Activated CD4-positive, alpha-beta T cell treated with anti-CD3 and anti-CD28 coated beads for 36 hours (primary cell): ENCODE measurements around the gene RPGRIP1L. TPM values are rescaled to one million over a fixed set of nuclear protein-coding genes. Genes with fewer than 3 reads are reported as not detected.

Experiments
- ATAC-seq: fragments of 200-7000 bp; cut with Tn5 transposase; one replicate; pipeline ENCODE4 v1.10.0; 2021; ENCODE audit warnings: mild to moderate bottlenecking, moderate library complexity
- CTCF ChIA-PET: fragments of 350-600 bp; sonication (Branson Sonifier 250); formaldehyde crosslinking; loops from one replicate; lab custom pipeline; 2021; ENCODE audit warnings: antibody characterized with exemption; lab: Charles Lee
- POLR2A ChIA-PET: fragments of 350-600 bp; sonication (Branson Sonifier 250); formaldehyde crosslinking; loops from one replicate; lab custom pipeline; 2021; ENCODE audit warnings: antibody characterized with exemption, inconsistent platforms; lab: Charles Lee
- DNase-seq: peaks from one replicate; pipeline ENCODE4 v3.0.0-alpha.2; 2020
- H3K27ac Mint-ChIP-seq: one replicate; pipeline ENCODE4 v1.8.0; 2021; ENCODE audit warnings: mixed read lengths
- H3K27me3 Mint-ChIP-seq: one replicate; pipeline ENCODE4 v1.8.0; 2021; ENCODE audit warnings: mixed read lengths
- H3K36me3 Mint-ChIP-seq: one replicate; pipeline ENCODE4 v1.8.0; 2021; ENCODE audit warnings: low read depth, mixed read lengths
- H3K4me1 Mint-ChIP-seq: one replicate; pipeline ENCODE4 v1.8.0; 2021; ENCODE audit warnings: mixed read lengths
- H3K4me3 Mint-ChIP-seq: one replicate; pipeline ENCODE4 v1.8.0; 2021; ENCODE audit warnings: mild to moderate bottlenecking, moderate library complexity, mixed read lengths
- H3K9me3 Mint-ChIP-seq: one replicate; pipeline ENCODE4 v1.8.0; 2021; ENCODE audit warnings: low read depth, mixed read lengths
- intact Hi-C, 2 experiments: fragments of 100-400 bp; cut with DNase I in 1 of 2; cut with micrococcal nuclease in 1 of 2; formaldehyde crosslinking; loops; one replicate each; pipeline versions ENCODE4 v1.14.2 to v1.15.1; 2022 to 2024; cut with DNase I, micrococcal nuclease
- total RNA-seq, 2 experiments: library from RNA; stranded (reverse); gene quantifications; one replicate each; pipeline ENCODE4 v1.2.3, GENCODE V29; 2021

RPGRIP1L gene
- total RNA-seq, 2 experiments from 2014 or later = 7.8 to 10.2 TPM

DNA sequence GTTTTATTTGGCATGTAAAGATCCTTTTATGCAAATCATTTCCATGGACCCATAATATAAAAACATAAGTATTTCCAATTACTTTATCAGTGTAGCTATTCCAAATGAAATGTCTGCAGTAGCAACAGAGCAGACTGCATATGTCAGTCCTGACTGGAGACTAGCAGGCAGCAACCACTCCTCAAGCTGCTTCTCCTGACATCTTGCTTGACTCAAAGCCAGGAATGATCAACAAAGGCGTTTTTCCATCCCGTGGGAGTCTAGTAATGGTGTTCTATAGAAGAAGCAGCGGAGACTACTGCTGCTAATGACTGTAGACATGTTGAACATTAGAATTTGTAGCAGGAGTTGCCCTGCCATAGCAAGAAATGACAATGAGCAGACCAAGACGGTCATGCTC, 127.4 kb downstream of the RPGRIP1L start:
- Mint-ChIP-seq H3K9me3 (peaks cover 13% of the 10 kb centered on the region), H3K27me3 (no peaks in the 10 kb centered on the region), H3K36me3 (no peaks in the 10 kb centered on the region), H3K4me3 (no peak overlapping the region), H3K27ac (no peak overlapping the region), H3K4me1 (no peaks in the 10 kb centered on the region)
- POLR2A ChIA-PET = no interaction called here
- no peak for ATAC-seq
- DNase-seq = no peak
- CTCF ChIA-PET = no interaction called here
- intact Hi-C loops = no loop called here

DNA sequence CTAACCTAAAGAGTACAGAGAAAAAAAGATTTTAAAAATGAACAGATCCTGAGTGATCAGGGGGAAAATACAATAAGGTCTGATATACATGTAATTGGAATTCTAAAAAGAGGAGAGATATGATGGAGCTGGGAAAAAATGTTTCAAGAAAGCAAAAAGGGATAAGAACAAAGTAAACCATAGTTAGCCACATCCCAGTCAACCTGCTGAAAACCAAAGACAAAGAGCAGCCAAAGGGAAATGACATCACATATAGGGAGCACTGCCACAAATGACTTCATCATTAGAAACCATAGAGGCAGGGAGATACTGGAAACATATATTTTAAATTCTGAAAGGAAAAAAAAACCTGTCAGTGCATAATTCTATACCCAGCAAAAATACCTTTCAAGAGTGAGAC, 131.9 kb downstream of the RPGRIP1L start:
- no peak for DNase-seq
- no peaks in the 10 kb centered on the region for H3K4me1 Mint-ChIP-seq
- intact Hi-C loops = no loop called here
- H3K4me3 Mint-ChIP-seq = no peak overlapping the region
- H3K36me3 Mint-ChIP-seq = peaks cover 2% of the 10 kb centered on the region
- no peak for ATAC-seq
- no peak overlapping the region for H3K27ac Mint-ChIP-seq
- ChIA-PET CTCF (no interaction called here), POLR2A (no interaction called here)
- peaks cover 3% of the 10 kb centered on the region for H3K27me3 Mint-ChIP-seq
- peaks cover 18% of the 10 kb centered on the region for H3K9me3 Mint-ChIP-seq

DNA sequence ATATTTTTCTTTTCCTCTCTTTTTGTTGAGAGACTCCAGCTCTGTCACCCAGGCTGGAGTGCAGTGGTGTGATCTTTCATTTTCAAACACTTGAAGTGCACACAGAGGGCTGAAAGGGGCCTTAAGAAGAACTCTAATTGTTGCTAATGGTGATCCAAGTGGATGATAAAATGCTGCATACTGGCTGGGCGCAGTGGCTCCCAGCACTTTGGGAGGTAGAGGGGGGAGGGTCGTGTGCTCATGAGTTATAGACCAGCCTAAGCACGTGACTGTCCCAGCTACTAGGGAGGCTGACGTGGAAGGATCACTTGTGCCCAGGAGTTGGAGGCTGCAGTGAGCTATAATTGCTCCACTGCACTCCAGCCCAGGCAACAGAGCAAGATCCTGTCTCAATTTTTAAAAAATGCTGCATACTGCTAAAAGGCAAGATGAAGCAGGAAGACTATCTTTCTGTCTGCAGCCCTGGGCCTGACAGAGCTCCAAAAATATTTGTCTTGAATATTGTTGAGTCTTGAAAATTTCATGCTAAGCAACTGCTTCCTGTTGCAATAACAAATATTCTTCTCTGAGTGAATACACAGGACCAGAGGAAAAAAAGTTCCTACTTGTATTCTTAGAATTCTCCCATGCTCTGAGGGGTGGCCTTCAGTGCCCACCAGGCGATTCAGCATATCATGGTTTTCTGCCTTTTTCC, 137.0 kb downstream of the RPGRIP1L start:
- no peak overlapping the region for H3K4me3 Mint-ChIP-seq
- DNase-seq (no peak), ATAC-seq (no peak)
- intact Hi-C loops = no loop called here
- POLR2A ChIA-PET = no interaction called here
- peaks cover 8% of the 10 kb centered on the region for H3K9me3 Mint-ChIP-seq
- no peaks in the 10 kb centered on the region for H3K4me1 Mint-ChIP-seq
- peaks cover 3% of the 10 kb centered on the region for H3K27me3 Mint-ChIP-seq
- no peak overlapping the region for H3K27ac Mint-ChIP-seq
- peaks cover 2% of the 10 kb centered on the region for H3K36me3 Mint-ChIP-seq
- CTCF ChIA-PET = no interaction called here

DNA sequence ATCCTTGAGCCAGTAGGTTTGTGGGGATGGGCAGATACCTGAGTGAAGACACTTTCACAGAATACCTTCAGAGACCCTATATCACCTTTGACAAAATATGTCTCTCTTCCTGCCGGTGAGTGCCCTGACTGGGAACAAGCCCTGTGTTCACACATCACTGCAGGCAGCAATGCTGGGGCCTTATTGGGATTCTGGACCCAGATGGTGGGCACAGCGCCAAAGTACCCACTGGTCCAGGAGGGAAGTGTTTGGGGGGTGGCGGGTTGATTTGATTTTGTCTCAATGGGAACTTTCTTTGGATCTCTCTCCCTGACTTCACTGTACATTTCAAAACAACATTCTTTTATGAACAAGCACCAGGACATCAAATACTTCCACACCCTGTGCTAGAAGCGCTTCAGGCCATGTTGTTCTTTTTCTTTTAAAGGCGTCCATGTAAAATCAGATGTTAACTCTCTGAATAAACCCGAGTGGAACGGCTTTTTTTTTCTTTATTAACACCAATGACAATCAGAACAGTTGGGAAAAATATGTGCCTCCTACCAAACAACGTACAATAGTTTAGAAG, 138.3 kb downstream of the RPGRIP1L start:
- POLR2A ChIA-PET = no interaction called here
- peaks cover 3% of the 10 kb centered on the region for H3K27me3 Mint-ChIP-seq
- intact Hi-C loops = no loop called here
- no peaks in the 10 kb centered on the region for H3K36me3 Mint-ChIP-seq
- DNase-seq (no peak), ATAC-seq (no peak)
- H3K27ac Mint-ChIP-seq = no peak overlapping the region
- H3K4me3 Mint-ChIP-seq = no peak overlapping the region
- H3K4me1 Mint-ChIP-seq = no peaks in the 10 kb centered on the region
- H3K9me3 Mint-ChIP-seq = no peaks in the 10 kb centered on the region
- CTCF ChIA-PET = no interaction called here

DNA sequence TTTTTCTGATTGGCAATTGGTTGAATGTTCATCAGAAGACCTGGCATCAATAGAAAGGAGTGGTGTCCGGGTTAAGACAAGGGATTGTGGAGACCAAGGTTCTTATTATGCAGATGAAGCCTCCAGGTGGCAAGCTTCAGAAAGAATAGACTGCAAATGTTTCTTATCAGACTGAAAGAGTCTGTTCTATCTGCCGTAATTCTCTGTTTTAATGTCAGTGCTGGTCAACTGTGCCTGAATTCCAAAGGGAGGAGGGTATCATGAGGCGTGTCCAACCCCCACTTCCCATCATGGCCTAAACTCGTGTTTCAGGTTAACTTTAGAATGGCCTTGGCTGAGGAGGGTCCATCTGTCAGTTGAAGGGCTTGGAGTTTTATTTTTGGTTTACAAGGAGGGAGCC, 140.2 kb downstream of the RPGRIP1L start:
- H3K27me3 Mint-ChIP-seq = no peaks in the 10 kb centered on the region
- CTCF ChIA-PET = no interaction called here
- intact Hi-C loops = no loop called here

DNA sequence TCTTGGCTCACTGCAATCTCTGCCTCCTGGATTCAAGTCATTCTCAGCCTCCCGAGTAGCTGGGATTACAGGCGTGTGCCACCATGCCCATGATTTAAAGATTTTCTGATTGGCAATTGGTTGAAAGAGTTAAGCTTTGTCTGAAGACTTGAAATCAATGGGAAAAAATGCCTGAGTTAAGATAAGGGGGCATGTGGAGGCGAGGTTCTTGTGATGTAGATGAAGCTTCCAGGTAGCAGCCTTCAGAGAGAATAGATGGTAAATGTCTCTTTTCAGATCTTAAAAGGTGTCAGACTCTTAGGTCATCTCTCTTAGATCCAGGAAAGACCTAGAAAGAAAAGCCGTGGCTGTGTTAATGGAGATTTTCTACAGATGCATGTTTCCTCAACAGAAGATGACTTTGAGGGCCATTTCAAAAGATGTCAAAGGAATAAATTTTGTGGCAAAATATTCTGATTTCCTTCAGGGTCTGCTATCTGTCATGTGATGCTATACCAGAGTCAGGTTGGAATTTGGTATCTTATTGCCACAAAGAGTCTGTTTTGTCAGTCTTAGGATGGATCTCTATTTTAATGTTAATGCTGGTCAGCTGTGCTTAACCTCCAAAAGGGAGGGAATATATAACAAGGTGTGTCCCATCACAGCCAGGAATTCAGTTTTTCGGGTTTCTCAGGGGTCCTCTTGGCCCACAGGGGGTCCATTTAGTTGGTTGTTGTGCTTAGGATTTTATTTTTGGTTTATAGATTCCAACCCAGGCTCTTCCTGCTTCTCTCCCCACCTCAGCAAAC, 142.4 kb downstream of the RPGRIP1L start:
- ChIA-PET CTCF (interaction anchor here (0.7 kb wide), 1 partner anchor 1548 kb away, joined by 3 read pairs; no protein-coding TSS in a partner anchor), POLR2A (no interaction called here)
- no peak for ATAC-seq
- Mint-ChIP-seq H3K36me3 (no peaks in the 10 kb centered on the region), H3K27ac (no peak overlapping the region), H3K4me3 (no peak overlapping the region), H3K27me3 (no peaks in the 10 kb centered on the region), H3K9me3 (no peaks in the 10 kb centered on the region), H3K4me1 (no peaks in the 10 kb centered on the region)
- intact Hi-C loops = no loop called here
- no peak for DNase-seq

More for the DNA sequence above, 140.2 kb downstream of the RPGRIP1L start:
- Mint-ChIP-seq H3K4me3 (no peak overlapping the region), H3K36me3 (no peaks in the 10 kb centered on the region), H3K4me1 (no peaks in the 10 kb centered on the region), H3K9me3 (no peaks in the 10 kb centered on the region), H3K27ac (no peak overlapping the region)
- ATAC-seq (no peak), DNase-seq (no peak)
- POLR2A ChIA-PET = no interaction called here

DNA sequence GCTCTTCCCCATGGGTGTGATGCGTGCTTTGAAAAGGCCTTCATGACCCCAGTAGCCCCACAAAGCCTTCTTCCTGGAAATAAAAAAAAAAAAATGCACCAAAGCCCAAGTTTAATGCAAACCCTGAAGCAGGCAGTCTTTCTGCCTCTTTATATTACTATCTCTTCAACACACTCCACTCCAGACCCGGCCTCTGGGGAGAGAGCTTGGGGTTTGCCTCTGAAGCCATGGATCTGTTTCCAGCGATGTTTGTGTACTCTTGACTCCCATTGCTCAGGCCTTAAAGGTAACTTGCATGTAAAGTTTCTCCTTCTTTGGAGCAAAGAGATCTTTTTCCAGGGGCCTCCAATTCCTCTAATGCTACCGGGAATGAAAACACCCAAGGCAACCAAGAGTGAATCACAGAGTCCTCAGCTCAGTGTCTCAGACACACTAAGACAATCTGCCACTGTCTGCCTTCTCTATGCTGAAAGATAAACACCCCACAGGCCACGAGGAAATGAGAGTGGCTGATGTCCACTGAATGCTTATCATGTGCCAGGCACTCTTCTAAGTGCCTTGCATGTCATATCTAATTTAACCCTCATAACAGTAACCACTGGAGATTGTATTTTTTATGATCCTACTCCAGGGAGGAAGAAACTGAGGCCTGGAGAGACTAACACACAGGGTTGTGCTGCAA, 144.2 kb downstream of the RPGRIP1L start:
- Mint-ChIP-seq H3K27me3 (no peaks in the 10 kb centered on the region), H3K4me3 (no peak overlapping the region), H3K9me3 (no peaks in the 10 kb centered on the region), H3K4me1 (no peaks in the 10 kb centered on the region), H3K27ac (no peak overlapping the region), H3K36me3 (no peaks in the 10 kb centered on the region)
- intact Hi-C loops = loop anchor here in 1 of 2 experiments (10.0 kb wide), 1 partner anchor 725 kb away; the partner anchor contains the start of gene IRX3
- CTCF ChIA-PET = interaction anchor here (1.2 to 2.1 kb wide), 2 partner anchors 9 to 15 kb away, joined by 4 to 5 read pairs; no protein-coding TSS in a partner anchor
- DNase-seq (no peak), ATAC-seq (no peak)
- POLR2A ChIA-PET = no interaction called here

DNA sequence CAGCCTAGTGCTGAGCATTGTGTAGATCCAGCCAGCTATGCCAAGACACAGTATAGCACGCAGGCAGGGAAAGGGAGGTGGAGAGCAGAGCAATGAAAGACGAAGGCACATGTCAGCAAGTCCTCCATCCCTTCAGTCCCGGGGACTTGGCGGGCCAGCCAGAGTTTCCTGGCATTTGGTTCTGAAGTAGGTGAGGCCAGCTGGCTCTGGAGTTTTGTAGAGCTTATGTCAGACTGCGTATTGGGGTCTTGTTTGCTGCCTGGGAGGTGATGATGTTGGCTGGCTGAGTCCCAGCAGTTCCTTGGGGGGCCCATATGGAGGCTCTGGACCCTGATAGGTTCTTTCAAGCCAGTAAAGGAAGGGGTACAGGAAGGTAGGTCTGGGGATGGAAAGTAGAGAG, 144.9 kb downstream of the RPGRIP1L start:
- ChIA-PET POLR2A (no interaction called here), CTCF (interaction anchor here (0.6 to 2.1 kb wide), 3 partner anchors 9 to 108 kb away, joined by 3 to 5 read pairs (median 4); no protein-coding TSS in a partner anchor)
- Mint-ChIP-seq H3K27ac (no peak overlapping the region), H3K4me1 (no peaks in the 10 kb centered on the region), H3K9me3 (no peaks in the 10 kb centered on the region), H3K4me3 (no peak overlapping the region), H3K27me3 (no peaks in the 10 kb centered on the region), H3K36me3 (no peaks in the 10 kb centered on the region)
- ATAC-seq = no peak
- no peak for DNase-seq
- intact Hi-C loops = loop anchor here in 1 of 2 experiments (10.0 kb wide), 1 partner anchor 726 kb away; the partner anchor contains the start of gene IRX3

DNA sequence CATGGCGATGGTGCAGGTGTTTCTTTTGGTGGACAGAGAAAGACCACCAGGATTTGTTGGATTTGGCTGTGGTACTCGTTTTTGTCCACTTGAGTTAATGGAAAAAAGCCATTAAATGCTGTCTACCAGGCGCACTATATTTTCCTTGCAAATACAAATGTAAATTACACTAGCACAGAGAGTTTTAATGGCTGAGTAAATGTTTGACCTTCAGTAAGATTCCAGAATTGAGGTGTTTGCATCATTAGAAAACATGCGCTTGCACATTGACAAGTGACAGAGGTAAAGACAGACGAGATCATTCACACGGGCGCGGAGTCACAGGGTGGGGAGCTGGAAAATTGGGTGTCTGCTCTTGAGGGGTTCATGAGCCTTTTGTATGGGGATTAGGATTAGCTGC, 147.1 kb downstream of the RPGRIP1L start:
- intact Hi-C loops = loop anchor here in 1 of 2 experiments (10.0 kb wide), 1 partner anchor 728 kb away; the partner anchor contains the start of gene IRX3
- CTCF ChIA-PET = interaction anchor here (0.8 kb wide), 1 partner anchor 10 kb away, joined by 3 read pairs; no protein-coding TSS in a partner anchor

DNA sequence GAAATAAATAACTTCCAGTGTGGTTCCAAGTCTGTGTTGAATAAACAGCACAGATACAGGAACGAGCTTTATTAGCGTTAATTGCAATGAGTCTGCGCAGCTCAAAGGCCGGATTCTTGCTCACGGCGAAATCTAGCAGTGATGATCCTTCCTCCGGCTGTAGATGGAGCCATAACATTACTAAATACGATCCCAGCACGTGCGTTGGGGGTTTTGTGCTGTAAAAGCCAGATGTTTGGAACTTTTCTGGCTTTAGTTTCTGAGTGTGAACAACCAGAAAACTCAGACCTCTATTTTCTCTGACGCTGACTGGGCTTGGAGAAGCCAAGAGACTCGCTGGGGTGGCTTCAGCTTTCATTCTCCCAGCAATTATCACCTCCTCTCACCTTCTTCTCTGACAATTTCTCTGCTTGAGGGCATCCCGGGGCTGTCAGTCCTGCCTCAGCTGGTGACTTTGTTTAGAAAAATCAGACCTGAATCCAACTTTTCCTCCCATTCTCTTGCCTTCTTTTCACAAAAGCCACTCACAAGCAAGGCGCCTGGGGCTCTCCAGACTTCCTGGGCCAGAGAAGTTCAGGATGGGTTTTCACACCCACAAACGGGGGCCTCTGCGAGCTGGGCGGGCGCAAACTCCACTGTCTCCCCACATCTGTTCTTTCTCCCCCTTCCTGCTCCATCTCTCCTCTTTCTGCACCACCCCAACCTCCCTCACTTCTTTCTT, 153.5 kb downstream of the RPGRIP1L start:
- ATAC-seq (peak; percentile 82), DNase-seq (peak; percentile 69)
- Mint-ChIP-seq H3K27ac (no peak overlapping the region), H3K36me3 (no peaks in the 10 kb centered on the region), H3K27me3 (peaks cover 19% of the 10 kb centered on the region), H3K4me1 (peaks cover 29% of the 10 kb centered on the region), H3K9me3 (no peaks in the 10 kb centered on the region), H3K4me3 (no peak overlapping the region)
- intact Hi-C loops = loop anchor here in 1 of 2 experiments (5.0 to 10.0 kb wide), 3 partner anchors 735 to 1707 kb away; partner anchors contain the start of genes IRX3 and IRX5
- POLR2A ChIA-PET = interaction anchor here (0.5 kb wide), 1 partner anchor 184 kb away, joined by 7 read pairs; no protein-coding TSS in a partner anchor
- CTCF ChIA-PET = interaction anchor here (0.6 to 2.5 kb wide), 24 partner anchors 9 to 1374 kb away, joined by 3 to 19 read pairs (median 3); partner anchors contain the start of genes FTO and RPGRIP1L

More for the DNA sequence above, 147.1 kb downstream of the RPGRIP1L start:
- POLR2A ChIA-PET = no interaction called here
- no peaks in the 10 kb centered on the region for H3K4me1 Mint-ChIP-seq
- no peak for ATAC-seq
- no peak for DNase-seq
- H3K4me3 Mint-ChIP-seq = no peak overlapping the region
- H3K27ac Mint-ChIP-seq = no peak overlapping the region
- peaks cover 2% of the 10 kb centered on the region for H3K27me3 Mint-ChIP-seq
- no peaks in the 10 kb centered on the region for H3K36me3 Mint-ChIP-seq
- H3K9me3 Mint-ChIP-seq = no peaks in the 10 kb centered on the region
